Hair follicle dermal papilla cell (primary cell): ENCODE data around the gene NPTN. TPM values are rescaled to one million over a fixed set of nuclear protein-coding genes. Genes with fewer than 3 reads are reported as not detected.

Source experiments
- total RNA-seq: library from RNA; depleted of rRNA; stranded (reverse); fragments of >200 nt; gene quantifications from 2 replicates; pipeline ENCODE4 v1.2.3, GENCODE V29; 2012

Gene NPTN
- 129 and 143 TPM in 2 replicates for total RNA-seq

GRCh38 chr15:73633111-73633990 is at the start of gene NPTN:
NPTN (minus strand) TSS chr15:73633389; CDS start chr15:73633215, 174 bp downstream.

Other genes starting within 250 kb of the NPTN start
- not detected in 2 replicates for gene REC114, start 190.2 kb downstream of the NPTN start, total RNA-seq
- gene CD276, start 51.0 kb upstream of the NPTN start, total RNA-seq: 78.1 and 99.5 TPM in 2 replicates
- 3.6 and 6.1 TPM in 2 replicates for gene INSYN1, start 120.0 kb upstream of the NPTN start, total RNA-seq
- gene TBC1D21, start 240.2 kb upstream of the NPTN start, total RNA-seq: not detected in 2 replicates